Smooth muscle cell (in vitro differentiated cells): Measurements from ENCODE around the gene EPRS1. TPM values are rescaled to one million over a fixed set of nuclear protein-coding genes. Genes with fewer than 3 reads are reported as not detected.

ENCODE experiments used
- DNase-seq: peaks from one replicate; lab custom pipeline; 2025; ENCODE audit not compliant: unreplicated experiment; lab: John Stamatoyannopoulos, UW
- H2AFZ ChIP-seq: fragments of 200-600 bp; sonication (generic); 2 replicates; pipeline ENCODE4 v1.6.0; 2016; ENCODE audit warnings: antibody characterized with exemption, low read depth, mild to moderate bottlenecking
- H3F3A ChIP-seq: fragments of 200-600 bp; sonication (generic); 2 replicates; pipeline ENCODE4 v1.6.0; 2017; ENCODE audit warnings: antibody characterized with exemption, low read depth
- H3K27ac ChIP-seq: fragments of 200-600 bp; sonication (generic); 2 replicates; pipeline ENCODE4 v1.5.1; 2016; ENCODE audit warnings: low read depth, mild to moderate bottlenecking
- H3K27me3 ChIP-seq: fragments of 200-600 bp; sonication (generic); 2 replicates; pipeline ENCODE4 v1.6.1; 2016; ENCODE audit warnings: low read depth, mild to moderate bottlenecking
- H3K36me3 ChIP-seq: fragments of 200-600 bp; sonication (generic); 2 replicates; pipeline ENCODE4 v1.5.1; 2016; ENCODE audit warnings: low read depth
- H3K4me1 ChIP-seq: fragments of 200-600 bp; sonication (generic); 2 replicates; pipeline ENCODE4 v1.5.1; 2016; ENCODE audit warnings: low read depth
- H3K4me2 ChIP-seq: fragments of 200-600 bp; sonication (generic); 2 replicates; pipeline ENCODE4 v1.6.0; 2016; ENCODE audit warnings: mild to moderate bottlenecking
- H3K4me3 ChIP-seq: fragments of 200-600 bp; sonication (generic); 2 replicates; pipeline ENCODE4 v1.5.1; 2016; ENCODE audit warnings: mild to moderate bottlenecking
- H3K79me2 ChIP-seq: fragments of 200-600 bp; sonication (generic); 2 replicates; pipeline ENCODE4 v1.6.0; 2016; ENCODE audit warnings: low read depth, mild to moderate bottlenecking
- H3K9ac ChIP-seq: fragments of 200-600 bp; sonication (generic); 2 replicates; pipeline ENCODE4 v1.6.0; 2016; ENCODE audit warnings: low read depth
- H3K9me3 ChIP-seq: fragments of 200-600 bp; sonication (generic); replicated peaks from 2 replicates; pipeline ENCODE4 v1.5.1; 2016; ENCODE audit warnings: low read depth
- H4K20me1 ChIP-seq: fragments of 200-600 bp; sonication (generic); 2 replicates; pipeline ENCODE4 v1.6.0; 2016; ENCODE audit warnings: low read depth
- WGBS: methylation state at CpG from one replicate; pipeline ENCODE4 v1.1.7; 2016; ENCODE audit warnings: low lambda C conversion rate; 5-methylcytosine and 5-hydroxymethylcytosine counted together
- polyA plus RNA-seq: library from polyadenylated mRNA; unstranded; fragments of >200 nt; fragmentation: Nextera tagmentation; extraction: Ambion mirVana; gene quantifications from 2 replicates; pipeline ENCODE4 v1.2.1, GENCODE V29; 2016
- total RNA-seq: library from RNA; depleted of rRNA; stranded (reverse); fragments of >200 nt; gene quantifications from 2 replicates; pipeline ENCODE4 v1.2.3, GENCODE V29; 2014
- TF ChIP-seq, protein P1 (sequence below): fragments of 200-600 bp; sonication (generic); IDR thresholded peaks from 2 replicates; pipeline ENCODE4 v1.5.1; 2017; ENCODE audit warnings: borderline replicate concordance, mild to moderate bottlenecking, antibody characterized with exemption; ENCODE audit not compliant: insufficient read depth, poor library complexity, severe bottlenecking

The EPRS1 gene
- total and polyA plus RNA-seq, 2 experiments from 2014 or later, result 40.2 to 79.4 TPM

DNA sequence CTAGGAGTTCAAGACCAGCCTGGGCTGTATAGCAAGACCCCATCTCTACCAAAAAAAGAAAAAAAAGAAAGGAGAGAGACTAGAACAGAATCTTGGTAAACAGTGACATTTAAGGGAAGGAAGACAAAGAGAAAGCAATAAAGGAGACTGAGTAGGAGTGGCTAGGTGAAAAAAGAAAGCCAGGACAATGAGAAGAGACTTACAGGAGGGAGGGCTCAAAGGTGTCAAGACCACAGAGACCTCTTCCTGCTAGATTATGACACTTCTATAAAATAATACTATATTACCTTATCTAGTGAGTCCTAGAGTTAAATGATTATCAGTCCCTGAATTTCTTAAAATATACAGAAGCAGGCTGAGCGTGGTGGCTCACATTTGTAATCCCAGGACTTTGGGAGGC, 10.1 kb upstream of the EPRS1 start:
- Histone ChIP-seq H3K27ac (no peak overlapping the region), H3K27me3 (no peaks in the 10 kb centered on the region), H3K4me2 (no peak overlapping the region), H3K9ac (no peak overlapping the region), H3F3A (no peaks in the 10 kb centered on the region), H3K79me2 (no peaks in the 10 kb centered on the region), H3K4me3 (no peak overlapping the region), H4K20me1 (no peaks in the 10 kb centered on the region), H2AFZ (no peak overlapping the region), H3K9me3 (no peaks in the 10 kb centered on the region), H3K36me3 (no peaks in the 10 kb centered on the region), H3K4me1 (no peaks in the 10 kb centered on the region)
- DNase-seq, result no peak
- TF ChIP-seq, protein P1, sequence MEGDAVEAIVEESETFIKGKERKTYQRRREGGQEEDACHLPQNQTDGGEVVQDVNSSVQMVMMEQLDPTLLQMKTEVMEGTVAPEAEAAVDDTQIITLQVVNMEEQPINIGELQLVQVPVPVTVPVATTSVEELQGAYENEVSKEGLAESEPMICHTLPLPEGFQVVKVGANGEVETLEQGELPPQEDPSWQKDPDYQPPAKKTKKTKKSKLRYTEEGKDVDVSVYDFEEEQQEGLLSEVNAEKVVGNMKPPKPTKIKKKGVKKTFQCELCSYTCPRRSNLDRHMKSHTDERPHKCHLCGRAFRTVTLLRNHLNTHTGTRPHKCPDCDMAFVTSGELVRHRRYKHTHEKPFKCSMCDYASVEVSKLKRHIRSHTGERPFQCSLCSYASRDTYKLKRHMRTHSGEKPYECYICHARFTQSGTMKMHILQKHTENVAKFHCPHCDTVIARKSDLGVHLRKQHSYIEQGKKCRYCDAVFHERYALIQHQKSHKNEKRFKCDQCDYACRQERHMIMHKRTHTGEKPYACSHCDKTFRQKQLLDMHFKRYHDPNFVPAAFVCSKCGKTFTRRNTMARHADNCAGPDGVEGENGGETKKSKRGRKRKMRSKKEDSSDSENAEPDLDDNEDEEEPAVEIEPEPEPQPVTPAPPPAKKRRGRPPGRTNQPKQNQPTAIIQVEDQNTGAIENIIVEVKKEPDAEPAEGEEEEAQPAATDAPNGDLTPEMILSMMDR, result no peak
- WGBS, result 91% methylated on average over 1 of the region's 1 CpG

DNA sequence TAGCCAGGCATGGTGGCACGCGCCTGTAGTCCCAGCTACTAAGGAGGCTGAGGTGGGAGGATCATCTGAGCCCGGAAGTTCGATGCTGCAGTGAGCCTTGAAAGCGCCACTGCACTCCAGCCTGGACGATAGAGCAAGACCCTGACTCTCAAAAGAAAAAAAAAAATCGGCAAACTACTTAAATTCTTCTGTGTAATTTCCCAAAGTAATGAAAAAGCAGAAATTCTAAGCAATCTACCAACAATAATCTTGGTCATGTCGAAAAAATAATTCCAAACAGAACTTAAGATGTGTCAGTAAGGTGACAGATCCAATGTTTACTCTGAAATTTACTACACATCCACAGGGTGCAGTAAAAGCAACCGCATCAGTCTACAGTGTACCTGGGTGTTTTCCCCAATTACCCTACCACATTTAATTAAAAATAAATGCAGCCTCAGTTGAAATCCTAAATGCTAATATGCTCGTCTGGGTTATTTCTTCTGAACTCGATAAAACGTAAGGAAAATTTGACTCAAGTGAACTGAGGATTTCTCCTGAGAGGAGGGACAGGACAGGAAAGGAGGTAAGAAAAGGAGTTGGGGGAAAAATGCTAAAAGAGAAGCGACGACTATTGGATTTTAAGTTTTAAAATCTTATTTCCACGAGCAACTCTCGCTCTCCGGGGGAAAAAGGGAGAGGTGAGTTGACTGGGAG, 801 bp downstream of the EPRS1 start:
- H3K4me1 ChIP-seq, result peaks cover 4% of the 10 kb centered on the region
- TF ChIP-seq, protein P1, result no peak
- no peaks in the 10 kb centered on the region for H3F3A ChIP-seq
- no peaks in the 10 kb centered on the region for H3K36me3 ChIP-seq
- no peak for DNase-seq
- peak overlapping the region; percentile 94 for H3K4me2 ChIP-seq
- H3K79me2 ChIP-seq, result peaks cover 55% of the 10 kb centered on the region
- 34% methylated on average over 17 of the region's 17 CpGs for WGBS
- peak overlapping the region; percentile 93 for H2AFZ ChIP-seq
- H3K27ac ChIP-seq, result peak overlapping the region; percentile 61
- H4K20me1 ChIP-seq, result peaks cover 13% of the 10 kb centered on the region
- peak overlapping the region; percentile 91 for H3K4me3 ChIP-seq
- H3K9me3 ChIP-seq, result no peaks in the 10 kb centered on the region
- H3K27me3 ChIP-seq, result no peaks in the 10 kb centered on the region
- peak overlapping the region; percentile 75 for H3K9ac ChIP-seq

DNA sequence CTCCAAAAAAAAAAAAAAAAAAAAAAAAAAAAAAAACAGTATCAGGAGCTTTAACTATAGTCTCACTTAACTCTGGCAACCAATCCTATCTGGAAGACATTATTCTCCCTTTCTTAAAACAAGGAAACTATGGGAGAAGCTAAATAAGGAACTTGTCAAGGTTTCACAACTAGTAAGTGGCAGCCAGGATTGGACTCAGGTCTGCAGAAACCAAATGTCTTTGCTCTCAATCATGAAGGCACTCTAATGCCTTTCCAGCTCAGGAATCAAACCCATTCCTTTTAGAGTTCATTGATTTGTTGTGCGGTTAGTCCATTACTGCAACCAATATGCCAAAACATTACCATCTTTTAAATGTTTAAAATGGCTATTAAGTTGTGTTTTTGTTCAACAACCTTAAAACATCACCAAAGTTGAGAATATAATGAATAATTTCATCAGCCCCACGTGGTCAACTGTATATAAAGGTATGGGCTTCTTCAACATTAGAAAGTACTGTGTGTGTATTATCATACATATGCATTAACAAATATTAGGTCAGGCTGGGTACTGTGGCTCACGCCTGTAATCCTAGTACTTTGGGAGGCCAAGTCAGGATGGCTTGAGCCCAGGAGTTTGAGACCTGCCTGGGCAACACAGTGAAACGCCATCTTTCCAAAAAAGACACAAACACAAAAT, 1.5 kb downstream of the EPRS1 start:
- H3K79me2 ChIP-seq, result peaks cover 62% of the 10 kb centered on the region

More for the DNA sequence above, 1.5 kb downstream of the EPRS1 start:
- no peaks in the 10 kb centered on the region for H3F3A ChIP-seq
- H3K27me3 ChIP-seq, result no peaks in the 10 kb centered on the region
- H2AFZ ChIP-seq, result no peak overlapping the region
- no peaks in the 10 kb centered on the region for H3K36me3 ChIP-seq
- peak overlapping the region; percentile 94 for H3K4me2 ChIP-seq
- TF ChIP-seq, protein P1, result no peak
- DNase-seq, result no peak
- WGBS, result 88% methylated on average over 4 of the region's 4 CpGs
- H4K20me1 ChIP-seq, result peaks cover 17% of the 10 kb centered on the region
- no peak overlapping the region for H3K9ac ChIP-seq
- peak overlapping the region; percentile 91 for H3K4me3 ChIP-seq
- no peaks in the 10 kb centered on the region for H3K9me3 ChIP-seq
- H3K4me1 ChIP-seq, result peaks cover 4% of the 10 kb centered on the region
- no peak overlapping the region for H3K27ac ChIP-seq
